GM19240 (cell line): ENCODE data around the gene ZNF366.

Experiments used
- DNase-seq: peaks from one replicate; pipeline ENCODE4 v3.0.0; 2011; ENCODE audit warnings: low spot score; ENCODE audit not compliant: insufficient read length

Gene ZNF366

DNA sequence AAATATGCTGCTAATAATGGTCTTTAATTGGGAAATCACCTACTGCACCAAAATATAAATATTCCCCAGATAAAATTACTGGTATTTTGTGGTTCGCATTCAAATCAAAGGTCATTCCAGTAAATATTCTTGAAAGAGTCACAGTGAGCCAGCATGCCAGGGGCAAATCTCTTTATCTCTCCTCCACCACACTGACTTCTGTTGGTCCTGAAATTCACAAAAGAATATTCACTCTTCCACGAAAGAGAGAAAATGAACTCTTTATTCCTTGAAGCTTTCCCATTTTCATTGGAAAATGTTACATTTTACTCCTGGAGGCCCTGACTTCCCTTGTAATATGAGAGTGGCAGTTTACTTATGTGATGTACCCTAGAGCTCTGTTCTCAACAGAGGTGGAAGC lies 39.7 kb downstream of the ZNF366 start:
- no peak for DNase-seq

DNA sequence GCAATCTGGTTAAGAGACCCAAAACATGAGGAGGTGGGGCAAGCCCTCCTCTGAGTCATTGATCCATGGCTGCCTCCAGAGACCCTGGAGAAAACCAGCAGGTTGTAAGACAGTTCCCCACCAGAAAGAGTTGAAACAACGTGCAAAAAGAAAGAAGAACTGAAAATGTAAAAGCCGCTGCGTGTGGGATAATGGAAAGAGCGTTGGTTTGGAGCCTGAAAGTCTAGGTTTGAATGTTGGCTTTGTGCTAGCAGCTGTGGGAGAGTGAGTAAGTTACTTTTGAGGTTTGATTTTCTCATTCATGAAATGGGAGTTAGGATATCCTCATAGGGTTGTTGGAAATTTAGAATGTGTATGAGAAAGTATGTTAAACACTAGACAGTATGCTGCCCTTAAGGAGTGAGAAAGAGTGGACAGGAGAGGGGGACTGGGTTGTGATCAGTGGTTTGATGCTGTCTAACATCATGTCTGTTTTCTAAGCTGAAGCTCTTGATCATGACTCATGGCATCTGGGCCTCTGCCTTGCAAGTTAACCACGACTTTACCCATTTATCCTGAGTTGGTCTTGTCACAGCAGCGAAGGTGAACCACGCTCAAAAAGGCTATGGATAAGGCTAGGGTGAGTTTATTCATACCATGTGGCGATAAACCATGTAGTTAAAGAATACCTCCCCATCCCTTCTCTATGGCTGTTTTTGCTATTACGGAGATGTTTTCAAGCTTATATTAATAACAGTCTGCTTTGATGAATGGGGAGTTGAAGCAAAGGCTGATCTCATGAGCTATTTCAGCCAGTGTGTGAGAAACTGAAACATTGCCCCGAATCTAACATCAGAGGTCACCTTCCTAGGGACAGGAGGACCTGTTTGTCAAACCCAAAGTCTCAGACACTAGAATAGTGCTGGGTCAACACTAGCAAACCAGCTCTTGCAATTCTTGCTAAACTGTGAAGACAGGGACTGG lies 41.3 kb downstream of the ZNF366 start:
- peak; percentile 63 for DNase-seq

GRCh38 chr5:72465066-72465465 lies 42.1 kb downstream of the ZNF366 start:
- peak; percentile 44 for DNase-seq

DNA sequence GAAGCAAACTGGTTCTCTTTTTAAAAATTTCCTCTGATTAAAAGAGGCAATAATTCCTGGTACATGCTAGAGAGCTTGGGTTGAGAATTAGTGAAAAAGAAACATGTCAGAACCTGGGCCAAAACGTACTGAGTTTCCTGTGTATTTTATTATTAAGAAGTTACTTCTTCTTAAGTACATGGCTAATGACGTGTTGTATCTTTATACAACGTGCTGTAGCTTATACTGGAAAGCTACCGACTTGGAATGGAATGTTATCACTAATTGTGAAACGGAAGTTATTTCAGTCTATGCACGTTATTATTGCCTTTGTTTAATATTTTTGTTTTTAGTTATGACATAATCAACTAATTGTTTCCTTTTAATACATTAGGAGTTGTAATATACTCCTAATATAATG lies 43.1 kb downstream of the ZNF366 start:
- no peak for DNase-seq

DNA sequence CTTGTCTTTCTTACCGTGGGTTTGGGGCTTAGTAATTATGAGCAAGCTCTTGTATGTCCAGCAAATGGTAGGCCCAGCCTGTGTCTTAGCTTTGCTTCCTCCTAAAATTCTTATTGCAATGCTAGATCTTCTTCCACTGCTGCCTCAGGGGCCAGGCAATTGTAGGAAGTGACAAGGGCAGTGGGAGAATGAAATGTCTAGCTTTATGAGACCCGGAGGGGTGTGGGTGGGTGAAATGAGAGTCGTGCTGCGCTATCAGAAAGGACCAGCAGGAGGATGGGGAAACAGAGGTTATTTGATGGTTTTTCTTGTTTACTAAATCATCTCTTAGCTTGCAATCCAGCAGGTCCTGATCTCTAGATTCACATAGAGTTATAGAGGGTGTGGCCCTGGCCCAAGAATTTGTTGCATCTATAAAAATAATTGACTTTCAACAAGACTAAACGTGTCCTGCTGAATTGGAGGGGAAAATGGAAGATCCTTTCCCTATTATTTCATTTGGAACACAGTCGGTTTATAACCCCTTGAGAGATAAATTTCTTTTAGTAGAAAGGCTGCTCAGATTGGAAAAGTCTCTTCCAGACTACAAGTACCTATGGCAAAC lies 43.7 kb downstream of the ZNF366 start:
- DNase-seq, result no peak

- DNase-seq, result no peak
Measured at GRCh38 chr5:72460413-72460812, 46.8 kb downstream of the ZNF366 start.

DNA sequence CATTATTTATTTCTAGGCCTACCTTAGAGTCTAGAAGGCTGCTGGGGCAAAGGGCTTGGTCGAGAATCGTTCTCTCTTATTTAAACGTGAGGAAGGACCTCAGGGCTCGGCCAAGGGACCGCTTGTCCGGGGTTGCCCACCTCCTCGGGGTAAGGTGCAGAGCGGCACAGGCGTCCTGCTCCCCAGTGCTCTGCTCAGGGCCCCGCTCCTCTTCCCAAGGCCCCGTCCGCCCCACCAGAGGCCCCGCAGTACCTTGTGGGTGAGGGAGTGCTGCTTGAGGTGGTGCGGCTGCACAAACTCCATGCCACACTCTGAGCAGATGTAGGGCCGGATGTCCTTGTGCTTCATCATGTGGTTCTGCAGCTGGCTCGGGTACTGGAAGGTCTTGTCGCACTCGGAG lies 47.3 kb downstream of the ZNF366 start:
- no peak for DNase-seq

- no peak for DNase-seq
Measured at GRCh38 chr5:72459089-72459661, 48.0 kb downstream of the ZNF366 start.

DNA sequence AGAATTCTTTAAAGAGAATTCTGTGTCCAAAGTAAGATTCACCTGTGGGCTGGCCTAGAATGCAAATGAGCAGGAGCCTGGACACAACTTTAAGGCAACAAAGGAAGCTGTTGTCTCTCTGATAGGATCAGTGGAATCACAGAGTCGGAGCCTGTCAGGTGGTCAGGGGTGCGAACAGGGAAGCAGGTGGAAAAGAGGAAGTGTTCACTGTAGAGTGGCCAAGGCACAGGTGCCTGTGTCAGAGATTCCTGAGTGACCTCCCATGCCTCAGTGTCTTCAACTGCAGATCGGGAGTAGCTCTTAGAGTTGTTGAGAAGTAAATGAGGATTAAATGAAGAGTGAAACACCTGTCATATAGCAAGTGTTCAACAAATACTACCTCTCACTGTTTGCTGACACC lies 48.8 kb downstream of the ZNF366 start:
- no peak for DNase-seq

- DNase-seq, result no peak
Measured at GRCh38 chr5:72457491-72457890, 49.7 kb downstream of the ZNF366 start.

- DNase-seq, result no peak
Measured at GRCh38 chr5:72456391-72457074, 50.7 kb downstream of the ZNF366 start.

DNA sequence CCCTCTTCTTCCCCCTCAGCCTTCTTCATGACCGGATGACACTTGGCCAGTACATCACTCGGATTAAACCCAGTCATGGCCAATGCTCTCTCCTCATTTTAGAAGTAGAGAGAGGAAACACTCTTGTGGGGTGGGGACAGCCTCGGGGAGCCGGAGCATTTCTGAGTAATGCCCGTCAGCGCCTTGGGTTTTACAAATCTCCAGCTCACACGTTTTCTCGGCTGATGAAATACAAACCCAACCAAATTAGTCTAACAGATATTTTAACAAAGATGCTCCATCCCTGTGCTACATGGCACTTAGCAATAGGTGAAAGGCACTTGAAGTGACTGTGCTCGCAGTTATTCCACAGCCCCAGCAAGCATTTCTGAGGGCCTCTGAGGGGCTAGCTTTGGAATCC lies 51.7 kb downstream of the ZNF366 start:
- no peak for DNase-seq

GRCh38 chr5:72454996-72455395 lies 52.2 kb downstream of the ZNF366 start:
- DNase-seq, result no peak

- DNase-seq, result no peak
Measured at GRCh38 chr5:72453246-72453775, 53.9 kb downstream of the ZNF366 start.

GRCh38 chr5:72452515-72453245 lies 54.5 kb downstream of the ZNF366 start:
- no peak for DNase-seq

DNA sequence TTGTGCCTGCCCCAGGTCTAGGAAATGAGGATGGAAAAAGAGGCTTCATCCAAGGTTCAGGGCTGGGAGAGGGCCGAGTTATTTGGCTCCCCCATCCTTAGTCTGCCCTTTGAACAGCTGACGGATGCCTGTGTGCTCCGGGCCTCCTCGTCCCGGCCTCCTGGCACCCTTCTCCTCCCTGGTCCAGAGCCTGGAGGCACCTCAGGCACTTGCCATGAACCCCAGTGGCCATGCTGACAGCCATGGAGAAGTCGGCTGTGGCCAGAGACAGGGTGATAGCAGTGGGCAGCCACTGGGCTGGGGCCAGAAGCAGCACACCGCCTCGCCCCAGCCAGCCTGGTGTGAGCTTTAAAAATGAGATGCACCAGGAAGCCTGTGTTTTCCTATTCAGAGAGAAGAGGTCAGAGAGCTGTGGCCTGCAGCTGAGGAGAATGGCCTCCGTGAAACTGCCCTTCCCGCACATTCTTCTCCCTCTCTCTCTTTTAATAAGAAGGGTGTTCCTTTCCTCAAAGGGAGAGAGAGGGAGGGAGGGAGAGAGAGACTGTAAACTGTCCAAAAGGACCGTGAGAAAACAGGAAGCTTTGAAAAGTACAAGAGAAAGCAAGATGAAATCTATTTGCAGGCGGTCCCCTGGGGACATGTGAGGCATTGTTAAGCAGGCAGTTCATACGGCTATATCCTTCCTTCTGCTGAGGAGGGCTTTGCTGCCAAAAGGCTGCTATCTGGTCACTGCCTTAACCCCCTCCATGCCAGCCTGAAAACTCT lies 55.3 kb downstream of the ZNF366 start:
- peak; percentile 42 for DNase-seq

DNA sequence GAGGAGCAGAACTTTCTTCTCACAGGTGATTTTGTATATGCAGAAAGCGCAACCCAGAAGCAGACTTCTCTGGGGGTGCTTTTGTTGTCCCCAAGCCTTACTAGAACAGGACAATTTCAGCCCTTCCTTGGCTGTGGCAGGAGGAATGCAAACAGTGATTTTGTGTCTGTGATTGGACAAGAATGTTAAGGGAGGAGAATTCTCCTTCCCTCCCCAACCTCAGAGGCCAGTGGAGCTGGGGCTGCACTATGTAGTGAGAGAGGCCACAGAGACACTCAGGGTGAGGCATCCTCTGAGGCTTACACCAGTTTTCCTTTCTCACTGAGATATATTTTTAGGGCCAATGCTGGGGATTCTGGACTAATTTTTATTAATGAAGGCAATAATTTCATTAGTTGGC lies 58.8 kb downstream of the ZNF366 start:
- no peak for DNase-seq

GRCh38 chr5:72447751-72448150 lies 59.5 kb downstream of the ZNF366 start:
- no peak for DNase-seq

- DNase-seq, result no peak
Measured at GRCh38 chr5:72445969-72446368, 61.2 kb downstream of the ZNF366 start.

- no peak for DNase-seq
Measured at GRCh38 chr5:72443883-72444282, 63.3 kb downstream of the ZNF366 start.
